ENCODE data around the gene ADCY1.

ADCY1 gene

DNA sequence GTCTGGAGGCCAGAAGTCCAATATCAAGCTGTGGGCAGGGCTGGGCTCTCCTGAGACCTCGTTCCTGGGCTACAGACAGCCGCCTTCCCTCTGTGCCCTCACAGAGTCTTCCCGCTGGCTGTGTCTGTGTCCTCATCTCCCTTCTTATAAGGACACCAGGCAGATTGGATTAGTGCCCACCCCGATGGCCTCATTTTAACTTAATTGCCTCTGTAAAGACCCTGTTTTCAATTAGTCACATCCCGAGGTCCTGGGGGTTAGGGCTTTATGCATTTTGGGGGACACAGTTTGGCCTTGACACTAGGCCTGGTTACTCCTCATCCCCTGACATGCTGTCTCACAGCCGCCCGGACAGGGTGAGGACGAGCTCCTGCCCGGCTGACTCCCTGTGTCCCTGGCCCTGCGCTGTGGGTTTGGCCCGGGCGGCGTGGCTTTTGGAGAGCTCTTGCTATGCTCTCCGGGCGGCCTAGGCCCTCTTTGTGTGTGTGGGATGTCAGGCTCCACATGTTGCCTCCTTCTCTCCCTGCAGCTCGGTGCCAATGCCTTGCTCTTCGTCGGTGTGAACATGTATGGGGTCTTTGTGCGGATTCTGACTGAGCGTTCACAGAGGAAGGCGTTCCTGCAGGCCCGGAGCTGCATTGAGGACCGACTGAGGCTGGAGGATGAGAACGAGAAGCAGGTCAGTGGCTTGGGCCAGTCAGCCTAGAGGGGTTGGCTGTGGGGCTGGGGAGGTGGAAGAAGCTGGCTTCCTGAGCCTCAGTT, 18.2 kb downstream of the ADCY1 start:
- no peak for TF ChIP-seq EZH2phosphoT487 (IDR thresholded peaks at IDR 0.05; ENCODE audit: low read length)
- no peak for TF ChIP-seq EZH2 (optimal IDR thresholded peaks at IDR 0.05; ENCODE audit: low read depth, low read length)
- TF ChIP-seq, protein P1, sequence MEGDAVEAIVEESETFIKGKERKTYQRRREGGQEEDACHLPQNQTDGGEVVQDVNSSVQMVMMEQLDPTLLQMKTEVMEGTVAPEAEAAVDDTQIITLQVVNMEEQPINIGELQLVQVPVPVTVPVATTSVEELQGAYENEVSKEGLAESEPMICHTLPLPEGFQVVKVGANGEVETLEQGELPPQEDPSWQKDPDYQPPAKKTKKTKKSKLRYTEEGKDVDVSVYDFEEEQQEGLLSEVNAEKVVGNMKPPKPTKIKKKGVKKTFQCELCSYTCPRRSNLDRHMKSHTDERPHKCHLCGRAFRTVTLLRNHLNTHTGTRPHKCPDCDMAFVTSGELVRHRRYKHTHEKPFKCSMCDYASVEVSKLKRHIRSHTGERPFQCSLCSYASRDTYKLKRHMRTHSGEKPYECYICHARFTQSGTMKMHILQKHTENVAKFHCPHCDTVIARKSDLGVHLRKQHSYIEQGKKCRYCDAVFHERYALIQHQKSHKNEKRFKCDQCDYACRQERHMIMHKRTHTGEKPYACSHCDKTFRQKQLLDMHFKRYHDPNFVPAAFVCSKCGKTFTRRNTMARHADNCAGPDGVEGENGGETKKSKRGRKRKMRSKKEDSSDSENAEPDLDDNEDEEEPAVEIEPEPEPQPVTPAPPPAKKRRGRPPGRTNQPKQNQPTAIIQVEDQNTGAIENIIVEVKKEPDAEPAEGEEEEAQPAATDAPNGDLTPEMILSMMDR (IDR thresholded peaks at IDR 0.05; ENCODE audit: low read length), result no peak
- H3K79me2 ChIP-seq (ENCODE audit: low read length), result 0 out of 2 replicates have a peak, but pooled peaks cover 3% of the 10 kb centered on the region
- no peaks in the 10 kb centered on the region for H3K27me3 ChIP-seq (replicated peaks; ENCODE audit: insufficient read depth, low read length)
- H3F3A ChIP-seq (ENCODE audit: insufficient read depth, low read length), result no peaks in the 10 kb centered on the region
- H3K27ac ChIP-seq (ENCODE audit: low read length), result no peak overlapping the region
- H3K36me3 ChIP-seq (replicated peaks; ENCODE audit: insufficient read depth, low read length), result no peaks in the 10 kb centered on the region
- H3K9me2 ChIP-seq (replicated peaks; ENCODE audit: insufficient read depth, low read length), result no peaks in the 10 kb centered on the region
- H3K9me3 ChIP-seq (replicated peaks; ENCODE audit: insufficient read depth, low read length), result no peaks in the 10 kb centered on the region
- H4K20me1 ChIP-seq (ENCODE audit: insufficient read depth, low read length), result no peaks in the 10 kb centered on the region
- no peak overlapping the region for H3K9ac ChIP-seq (ENCODE audit: low read length)
- H3K4me2 ChIP-seq (ENCODE audit: low read depth, low read length), result no peak overlapping the region
- no peak overlapping the region for H3K4me3 ChIP-seq (ENCODE audit: low read length)
- H2AFZ ChIP-seq (ENCODE audit: low read length), result no peak overlapping the region
- no peak for DNase-seq
- H3K4me1 ChIP-seq (ENCODE audit: low read length), result no peaks in the 10 kb centered on the region

GRCh38 chr7:45593121-45593541, 19.0 kb downstream of the ADCY1 start:
- Histone ChIP-seq H3K9me3 (replicated peaks; ENCODE audit: insufficient read depth, low read length) (no peaks in the 10 kb centered on the region), H3K27me3 (replicated peaks; ENCODE audit: insufficient read depth, low read length) (no peaks in the 10 kb centered on the region), H3K36me3 (replicated peaks; ENCODE audit: insufficient read depth, low read length) (no peaks in the 10 kb centered on the region), H3K9me2 (replicated peaks; ENCODE audit: insufficient read depth, low read length) (no peaks in the 10 kb centered on the region), H3F3A (ENCODE audit: insufficient read depth, low read length) (no peaks in the 10 kb centered on the region), H3K27ac (ENCODE audit: low read length) (no peak overlapping the region), H2AFZ (ENCODE audit: low read length) (no peak overlapping the region), H4K20me1 (ENCODE audit: insufficient read depth, low read length) (no peaks in the 10 kb centered on the region), H3K79me2 (ENCODE audit: low read length) (0 out of 2 replicates have a peak, but pooled peaks cover 3% of the 10 kb centered on the region), H3K9ac (ENCODE audit: low read length) (no peak overlapping the region), H3K4me1 (ENCODE audit: low read length) (no peaks in the 10 kb centered on the region), H3K4me2 (ENCODE audit: low read depth, low read length) (no peak overlapping the region), H3K4me3 (ENCODE audit: low read length) (no peak overlapping the region)
- TF ChIP-seq EZH2phosphoT487 (IDR thresholded peaks at IDR 0.05; ENCODE audit: low read length) (no peak), EZH2 (optimal IDR thresholded peaks at IDR 0.05; ENCODE audit: low read depth, low read length) (no peak)
- TF ChIP-seq, protein P1 (IDR thresholded peaks at IDR 0.05; ENCODE audit: low read length), result no peak
- DNase-seq, result no peak

- Histone ChIP-seq H3K4me3 (ENCODE audit: low read length) (no peak overlapping the region), H3K9ac (ENCODE audit: low read length) (no peak overlapping the region), H3K9me3 (replicated peaks; ENCODE audit: insufficient read depth, low read length) (no peaks in the 10 kb centered on the region), H3K4me1 (ENCODE audit: low read length) (no peaks in the 10 kb centered on the region), H3K9me2 (replicated peaks; ENCODE audit: insufficient read depth, low read length) (no peaks in the 10 kb centered on the region), H3K27me3 (replicated peaks; ENCODE audit: insufficient read depth, low read length) (no peaks in the 10 kb centered on the region), H3K79me2 (ENCODE audit: low read length) (0 out of 2 replicates have a peak, but pooled peaks cover 3% of the 10 kb centered on the region), H3K36me3 (replicated peaks; ENCODE audit: insufficient read depth, low read length) (no peaks in the 10 kb centered on the region), H3K27ac (ENCODE audit: low read length) (no peak overlapping the region), H3K4me2 (ENCODE audit: low read depth, low read length) (no peak overlapping the region), H2AFZ (ENCODE audit: low read length) (no peak overlapping the region), H3F3A (ENCODE audit: insufficient read depth, low read length) (no peaks in the 10 kb centered on the region), H4K20me1 (ENCODE audit: insufficient read depth, low read length) (no peaks in the 10 kb centered on the region)
- TF ChIP-seq, protein P1 (IDR thresholded peaks at IDR 0.05; ENCODE audit: low read length), result no peak
- no peak for TF ChIP-seq EZH2phosphoT487 (IDR thresholded peaks at IDR 0.05; ENCODE audit: low read length)
- TF ChIP-seq EZH2 (optimal IDR thresholded peaks at IDR 0.05; ENCODE audit: low read depth, low read length), result no peak
- no peak for DNase-seq
Measured at GRCh38 chr7:45593877-45594276, 19.7 kb downstream of the ADCY1 start.
